Measurements from ENCODE around the gene DGLUCY. TPM values are rescaled to one million over a fixed set of nuclear protein-coding genes. Genes with fewer than 3 reads are reported as not detected.

DGLUCY gene
- total RNA-seq, 1 donor = 39.7 TPM

GRCh38 chr14:91138511-91139359, 24.9 kb downstream of the DGLUCY start:
- no peak overlapping the region for H3K4me3 ChIP-seq (ENCODE audit: low read depth, low read length)
- TF ChIP-seq CTCF (IDR thresholded peaks at IDR 0.05; ENCODE audit: insufficient read depth, low read depth, low read length) = peak; percentile 60
- peak; percentile 36 for DNase-seq (ENCODE audit: low read depth)

GRCh38 chr14:91139776-91140175, 25.9 kb downstream of the DGLUCY start:
- DNase-seq (ENCODE audit: low read depth) = no peak
- no peak overlapping the region for H3K4me3 ChIP-seq (ENCODE audit: low read depth, low read length)
- TF ChIP-seq CTCF (IDR thresholded peaks at IDR 0.05; ENCODE audit: insufficient read depth, low read depth, low read length) = no peak

- peak; percentile 51 for TF ChIP-seq CTCF (IDR thresholded peaks at IDR 0.05; ENCODE audit: insufficient read depth, low read depth, low read length)
- DNase-seq (ENCODE audit: low read depth) = no peak
- H3K4me3 ChIP-seq (ENCODE audit: low read depth, low read length) = no peak overlapping the region
Observed at GRCh38 chr14:91140672-91141071, 26.8 kb downstream of the DGLUCY start.

- no peak overlapping the region for H3K4me3 ChIP-seq (ENCODE audit: low read depth, low read length)
- TF ChIP-seq CTCF (IDR thresholded peaks at IDR 0.05; ENCODE audit: insufficient read depth, low read depth, low read length) = no peak
- DNase-seq (ENCODE audit: low read depth) = no peak
Observed at GRCh38 chr14:91142214-91142668, 28.4 kb downstream of the DGLUCY start.

DNA sequence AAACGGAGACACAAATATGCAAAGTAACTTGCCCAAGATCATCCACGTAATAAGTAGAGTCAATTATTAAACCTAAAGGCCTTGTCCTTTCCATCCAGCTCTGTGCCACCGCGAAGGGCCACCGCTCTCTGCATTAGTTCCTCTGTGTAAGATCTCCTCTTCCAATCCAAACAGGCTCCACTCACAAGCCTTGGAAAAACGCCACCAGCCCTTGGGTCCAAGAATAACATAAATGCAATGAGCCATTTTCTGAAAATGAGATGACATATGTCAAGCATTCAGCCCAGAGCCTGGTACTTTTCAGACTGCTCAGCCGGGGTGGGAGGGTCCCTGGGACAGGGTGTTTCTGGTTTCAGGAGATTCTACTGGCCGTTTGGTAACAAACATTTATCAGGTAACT, 30.0 kb downstream of the DGLUCY start:
- DNase-seq (ENCODE audit: low read depth) = no peak
- H3K4me3 ChIP-seq (ENCODE audit: low read depth, low read length) = no peak overlapping the region
- TF ChIP-seq CTCF (IDR thresholded peaks at IDR 0.05; ENCODE audit: insufficient read depth, low read depth, low read length) = no peak

DNA sequence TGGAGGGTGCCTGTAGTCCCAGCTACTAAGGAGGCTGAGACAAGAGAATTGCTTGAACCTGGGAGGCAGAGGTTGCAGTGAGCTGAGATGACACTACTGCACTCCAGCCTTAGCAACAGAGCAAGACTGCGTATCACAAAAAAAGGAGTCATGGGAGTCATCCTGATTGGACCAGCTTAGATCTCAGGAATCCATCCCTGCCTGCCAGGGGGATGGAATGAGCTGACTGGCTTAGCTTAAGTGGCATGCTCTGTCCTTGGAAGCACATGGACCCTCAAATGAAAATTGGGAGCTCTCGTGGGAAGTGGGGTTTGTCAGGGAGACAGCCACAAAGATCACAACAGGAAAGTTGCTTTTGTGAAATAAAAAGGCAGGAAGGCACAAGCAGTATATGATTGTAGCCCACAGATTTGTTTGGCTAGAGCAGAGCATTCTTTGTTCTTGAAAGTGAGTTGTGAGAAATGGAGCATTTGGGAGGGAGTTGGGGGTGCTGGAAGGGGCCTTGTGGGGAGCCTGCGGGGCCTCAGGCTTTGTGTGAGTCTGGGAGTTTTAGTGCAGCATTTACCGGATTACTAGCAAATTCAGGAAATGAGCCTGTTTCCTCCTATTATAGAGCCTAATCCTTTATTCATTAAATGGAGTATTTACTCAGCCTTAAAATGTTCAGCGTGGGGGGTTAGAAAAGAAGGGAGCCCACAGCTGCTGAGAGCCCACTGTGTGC, 30.7 kb downstream of the DGLUCY start:
- no peak for DNase-seq (ENCODE audit: low read depth)
- TF ChIP-seq CTCF (IDR thresholded peaks at IDR 0.05; ENCODE audit: insufficient read depth, low read depth, low read length) = no peak
- H3K4me3 ChIP-seq (ENCODE audit: low read depth, low read length) = no peak overlapping the region
